ENCODE measurements around the gene TRAPPC4.
"Not testable (repeated sequence)": the region's sequence is repeated elsewhere in the genome, so short reads cannot be mapped to it uniquely, and the experiment has no call there.

TRAPPC4 gene

GRCh38 chr11:118997627-118998387 is 20.8 kb upstream of the TRAPPC4 start, which contains the start of gene CENATAC:
Gene CENATAC, plus strand, starts transcription at chr11:118998138. Its CDS starts 60 bp downstream, at chr11:118998198.
- peaks cover 15% of the 10 kb centered on the region for H3K36me3 ChIP-seq (ENCODE audit: insufficient read depth, low read length)
- peaks cover 10% of the 10 kb centered on the region; the same call in 1 of the 2 replicates for H3K4me1 ChIP-seq (ENCODE audit: insufficient read depth, low read length)
- peak within 1 kb of the TSS; percentile 88 for H3K9ac ChIP-seq (ENCODE audit: low read depth, low read length)
- H3K9me3 ChIP-seq (ENCODE audit: control insufficient read depth, insufficient read depth, low read length): no peaks in the 10 kb centered on the region

GRCh38 chr11:118998388-118998717 is 20.2 kb upstream of the TRAPPC4 start:
- Histone ChIP-seq H3K4me1 (ENCODE audit: insufficient read depth, low read length) (peaks cover 10% of the 10 kb centered on the region; the same call in 1 of the 2 replicates), H3K9me3 (ENCODE audit: control insufficient read depth, insufficient read depth, low read length) (no peaks in the 10 kb centered on the region), H3K36me3 (ENCODE audit: insufficient read depth, low read length) (peaks cover 19% of the 10 kb centered on the region), H3K9ac (ENCODE audit: low read depth, low read length) (peak overlapping the region; percentile 88)

DNA sequence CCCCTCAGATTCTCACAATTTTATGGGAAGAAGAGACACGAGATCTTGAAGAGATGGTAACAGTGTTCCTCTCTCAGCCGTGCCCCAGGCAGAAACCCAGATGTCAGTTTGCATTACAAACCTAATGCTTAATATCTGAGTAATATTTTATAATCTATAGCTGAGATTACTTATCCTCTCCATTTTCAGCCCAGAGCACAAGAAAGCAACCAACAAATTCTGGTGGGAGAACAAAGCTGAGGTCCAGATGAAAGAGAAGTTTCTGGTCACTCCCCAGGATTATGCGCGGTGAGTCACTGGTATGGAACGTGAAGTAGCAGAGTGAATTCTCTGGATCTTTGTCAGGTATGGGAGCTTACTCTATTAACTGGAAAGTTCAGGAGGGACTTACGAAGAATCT is 19.7 kb upstream of the TRAPPC4 start:
- Histone ChIP-seq H3K9me3 (ENCODE audit: control insufficient read depth, insufficient read depth, low read length) (no peaks in the 10 kb centered on the region), H3K9ac (ENCODE audit: low read depth, low read length) (peak overlapping the region; percentile 88), H3K36me3 (ENCODE audit: insufficient read depth, low read length) (peaks cover 19% of the 10 kb centered on the region), H3K4me1 (ENCODE audit: insufficient read depth, low read length) (peaks cover 10% of the 10 kb centered on the region; the same call in 1 of the 2 replicates)

DNA sequence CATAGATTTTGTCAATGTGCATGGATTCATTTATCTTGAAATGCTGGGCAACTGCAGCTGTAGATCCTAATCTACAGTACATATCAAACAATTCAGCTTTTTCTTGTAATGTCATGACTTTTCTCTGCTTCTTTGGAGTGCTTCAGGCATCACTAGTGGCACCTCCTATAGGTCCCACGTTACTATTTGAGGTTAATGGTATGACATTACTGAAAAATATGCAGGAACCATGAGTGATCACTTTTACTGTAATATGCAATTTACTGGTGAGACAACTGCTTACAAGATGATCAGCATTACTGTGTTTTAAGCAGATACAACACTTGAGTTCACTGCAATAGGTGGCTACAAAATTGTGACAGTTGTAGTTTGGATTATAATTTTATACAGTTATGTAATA is 17.7 kb upstream of the TRAPPC4 start:
- peaks cover 23% of the 10 kb centered on the region for H3K36me3 ChIP-seq (ENCODE audit: insufficient read depth, low read length)
- no peaks in the 10 kb centered on the region for H3K9me3 ChIP-seq (ENCODE audit: control insufficient read depth, insufficient read depth, low read length)
- H3K4me1 ChIP-seq (ENCODE audit: insufficient read depth, low read length): peaks cover 10% of the 10 kb centered on the region; the same call in 1 of the 2 replicates
- no peak overlapping the region for H3K9ac ChIP-seq (ENCODE audit: low read depth, low read length)

- Histone ChIP-seq H3K9ac (ENCODE audit: low read depth, low read length) (no peak overlapping the region), H3K4me1 (ENCODE audit: insufficient read depth, low read length) (no peaks in the 10 kb centered on the region), H3K9me3 (ENCODE audit: control insufficient read depth, insufficient read depth, low read length) (no peaks in the 10 kb centered on the region), H3K36me3 (ENCODE audit: insufficient read depth, low read length) (peaks cover 19% of the 10 kb centered on the region)
Measured at GRCh38 chr11:119006656-119007055, 11.9 kb upstream of the TRAPPC4 start.

GRCh38 chr11:119011476-119012053 is 7.0 kb upstream of the TRAPPC4 start:
- H3K36me3 ChIP-seq (ENCODE audit: insufficient read depth, low read length): peaks cover 41% of the 10 kb centered on the region
- no peak overlapping the region for H3K9ac ChIP-seq (ENCODE audit: low read depth, low read length)
- no peaks in the 10 kb centered on the region for H3K9me3 ChIP-seq (ENCODE audit: control insufficient read depth, insufficient read depth, low read length)
- no peaks in the 10 kb centered on the region for H3K4me1 ChIP-seq (ENCODE audit: insufficient read depth, low read length)

- no peak overlapping the region for H3K9ac ChIP-seq (ENCODE audit: low read depth, low read length)
- no peaks in the 10 kb centered on the region for H3K9me3 ChIP-seq (ENCODE audit: control insufficient read depth, insufficient read depth, low read length)
- H3K36me3 ChIP-seq (ENCODE audit: insufficient read depth, low read length): peaks cover 40% of the 10 kb centered on the region
- no peaks in the 10 kb centered on the region; the same call in 1 of the 2 replicates for H3K4me1 ChIP-seq (ENCODE audit: insufficient read depth, low read length)
Measured at GRCh38 chr11:119012629-119013170, 5.9 kb upstream of the TRAPPC4 start.

DNA sequence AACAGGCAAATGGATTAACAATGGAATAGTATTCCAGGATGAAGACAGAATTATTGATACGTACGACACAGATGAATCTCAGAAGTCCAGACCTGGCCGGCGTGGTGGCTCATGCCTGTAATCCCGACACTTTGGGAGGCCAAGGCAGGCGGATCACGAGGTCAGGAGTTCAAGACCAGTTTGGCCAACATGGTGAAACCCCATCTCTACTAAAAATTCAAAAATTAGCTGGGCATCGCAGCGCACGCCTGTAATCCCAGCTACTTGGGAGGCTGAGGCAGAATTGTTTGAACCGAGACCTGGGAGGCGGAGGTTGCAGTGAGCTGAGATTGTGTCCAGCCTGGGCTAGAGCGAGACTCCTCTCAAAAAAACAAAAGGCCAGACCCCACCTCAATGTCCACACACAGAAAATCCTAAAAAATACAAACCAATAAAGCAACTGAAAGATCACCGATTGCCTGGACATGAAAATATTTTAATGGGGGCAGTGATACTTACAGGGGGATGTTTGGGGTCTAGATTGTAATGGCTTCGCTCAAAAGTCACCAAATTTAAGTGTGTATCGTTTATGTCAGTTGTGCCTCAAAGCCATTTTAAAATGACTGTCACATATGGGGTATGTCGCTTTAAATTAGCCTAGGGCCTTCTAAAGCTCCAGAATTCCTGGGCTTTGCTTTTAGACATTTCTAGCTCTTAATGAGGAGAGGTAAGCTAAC is 4.2 kb upstream of the TRAPPC4 start:
- Histone ChIP-seq H3K9me3 (ENCODE audit: control insufficient read depth, insufficient read depth, low read length) (no peaks in the 10 kb centered on the region), H3K36me3 (ENCODE audit: insufficient read depth, low read length) (peaks cover 38% of the 10 kb centered on the region), H3K9ac (ENCODE audit: low read depth, low read length) (no peak overlapping the region), H3K4me1 (ENCODE audit: insufficient read depth, low read length) (no peaks in the 10 kb centered on the region; the same call in 1 of the 2 replicates)

DNA sequence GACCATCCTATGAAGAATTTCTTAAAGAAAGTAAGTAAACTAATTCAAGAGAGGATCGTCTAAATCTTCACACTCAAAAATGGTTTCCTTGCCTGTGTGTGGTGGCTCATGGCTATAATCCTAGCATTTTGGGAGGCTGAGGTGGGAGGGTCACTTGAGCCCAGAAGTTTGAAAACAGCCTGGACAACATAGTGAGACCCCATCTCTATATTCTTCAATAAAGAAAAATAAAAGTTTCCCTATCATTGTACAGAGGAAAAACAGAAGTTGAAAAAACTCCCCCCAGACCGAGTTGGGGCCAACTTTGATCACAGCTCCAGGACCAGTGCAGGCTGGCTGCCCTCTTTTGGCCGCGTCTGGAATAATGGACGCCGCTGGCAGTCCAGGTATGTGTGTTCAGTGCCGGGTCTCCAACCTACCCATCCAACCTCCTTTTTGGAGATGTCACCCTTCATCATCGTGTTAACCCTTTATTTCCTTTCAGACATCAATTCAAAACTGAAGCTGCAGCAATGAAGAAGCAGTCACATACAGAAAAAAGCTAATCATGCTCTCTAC is 3.4 kb upstream of the TRAPPC4 start:
- Histone ChIP-seq H3K4me1 (ENCODE audit: insufficient read depth, low read length) (peaks cover 2% of the 10 kb centered on the region; the same call in 1 of the 2 replicates), H3K9me3 (ENCODE audit: control insufficient read depth, insufficient read depth, low read length) (no peaks in the 10 kb centered on the region), H3K36me3 (ENCODE audit: insufficient read depth, low read length) (peaks cover 38% of the 10 kb centered on the region), H3K9ac (ENCODE audit: low read depth, low read length) (no peak overlapping the region)

DNA sequence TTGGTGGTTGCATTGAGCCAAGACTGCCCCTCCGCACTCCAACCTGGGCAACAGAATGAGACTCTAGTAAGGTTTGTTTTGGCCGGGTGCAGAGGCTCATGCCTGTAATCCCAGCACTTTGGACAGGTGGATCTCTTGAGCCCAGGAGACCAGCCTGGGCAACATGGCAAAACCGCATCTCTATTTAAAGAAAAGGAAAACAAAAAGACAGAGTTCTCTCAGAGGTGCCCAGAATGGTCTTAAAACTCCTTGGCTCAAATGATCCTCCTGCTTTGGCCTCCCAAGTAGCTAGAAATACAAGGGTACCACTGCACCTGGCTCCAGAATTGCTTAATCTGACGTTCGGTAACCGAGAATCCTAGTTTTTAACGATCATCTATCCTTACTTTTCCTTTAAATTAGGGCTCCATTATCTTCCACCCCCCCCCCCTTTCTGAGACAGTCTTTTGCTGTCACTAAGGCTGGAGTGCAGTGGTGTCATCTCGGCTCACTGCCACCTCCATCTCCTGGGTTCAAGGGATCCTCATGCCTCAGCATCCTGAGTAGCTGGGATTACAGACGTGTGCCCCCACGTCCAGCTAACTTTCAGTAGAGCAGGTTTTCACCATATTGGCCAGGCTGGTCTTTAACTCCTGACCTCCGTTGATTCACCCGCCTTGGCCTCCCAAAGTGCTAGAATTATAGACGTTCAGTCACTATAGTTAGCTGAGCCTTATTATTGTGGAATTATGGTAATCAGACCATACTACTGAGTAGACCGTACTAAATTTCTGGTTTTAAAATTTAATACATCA is 2.2 kb upstream of the TRAPPC4 start:
- no peak overlapping the region for H3K9ac ChIP-seq (ENCODE audit: low read depth, low read length)
- no peaks in the 10 kb centered on the region for H3K9me3 ChIP-seq (ENCODE audit: control insufficient read depth, insufficient read depth, low read length)
- peaks cover 2% of the 10 kb centered on the region; the same call in 1 of the 2 replicates for H3K4me1 ChIP-seq (ENCODE audit: insufficient read depth, low read length)
- peaks cover 41% of the 10 kb centered on the region for H3K36me3 ChIP-seq (ENCODE audit: insufficient read depth, low read length)

- Histone ChIP-seq H3K9ac (ENCODE audit: low read depth, low read length) (peak overlapping the region; percentile 97), H3K36me3 (ENCODE audit: insufficient read depth, low read length) (peaks cover 42% of the 10 kb centered on the region)
- not testable (repeated sequence) for H3K4me1 ChIP-seq (ENCODE audit: insufficient read depth, low read length); H3K9me3 ChIP-seq (ENCODE audit: control insufficient read depth, insufficient read depth, low read length)
Measured at GRCh38 chr11:119017377-119017776, 1.2 kb upstream of the TRAPPC4 start.

GRCh38 chr11:119019996-119020395 is 1.4 kb downstream of the TRAPPC4 start:
- Histone ChIP-seq H3K9ac (ENCODE audit: low read depth, low read length) (peak overlapping the region; percentile 97), H3K36me3 (ENCODE audit: insufficient read depth, low read length) (peaks cover 31% of the 10 kb centered on the region), H3K9me3 (ENCODE audit: control insufficient read depth, insufficient read depth, low read length) (no peaks in the 10 kb centered on the region), H3K4me1 (ENCODE audit: insufficient read depth, low read length) (peaks cover 6% of the 10 kb centered on the region; the same call in 1 of the 2 replicates)

GRCh38 chr11:119021631-119022030 is 3.1 kb downstream of the TRAPPC4 start:
- H3K4me1 ChIP-seq (ENCODE audit: insufficient read depth, low read length): peaks cover 6% of the 10 kb centered on the region; the same call in 1 of the 2 replicates
- peaks cover 22% of the 10 kb centered on the region for H3K36me3 ChIP-seq (ENCODE audit: insufficient read depth, low read length)
- no peak overlapping the region for H3K9ac ChIP-seq (ENCODE audit: low read depth, low read length)
- no peaks in the 10 kb centered on the region for H3K9me3 ChIP-seq (ENCODE audit: control insufficient read depth, insufficient read depth, low read length)

Measured in ES-I3 (cell line).